Activated T-cell treated with anti-CD3 and anti-CD28 coated beads, Interleukin-2, amount 50 U/mL, for 1 hour (primary cell): ENCODE data around the gene OR9Q1.
"Not testable (repeated sequence)": the region's sequence is repeated elsewhere in the genome, so short reads cannot be mapped to it uniquely, and the experiment has no call there.

Source experiments
- DNase-seq: peaks from one replicate; pipeline ENCODE4 v3.0.0-alpha.2; 2020

The OR9Q1 gene

DNA sequence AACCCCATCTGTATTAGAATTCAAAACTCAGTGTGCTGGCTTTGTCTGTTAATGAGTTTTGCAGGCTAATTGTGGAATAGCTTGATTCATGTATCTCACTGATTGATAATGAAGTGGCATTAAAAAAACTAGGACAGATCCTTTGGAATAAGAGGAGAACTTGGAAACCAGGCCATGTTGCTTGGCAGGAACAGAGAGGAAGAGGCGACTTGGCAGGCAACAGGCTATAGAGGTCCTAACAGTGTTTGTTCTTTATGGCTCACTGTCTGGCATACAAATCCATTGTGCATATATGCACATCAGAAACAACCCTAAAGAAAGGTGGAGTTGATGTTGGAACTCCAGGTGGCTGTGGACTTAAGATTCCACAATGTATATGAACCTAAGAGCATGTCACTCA lies 119.1 kb downstream of the OR9Q1 start:
- DNase-seq, result no peak

DNA sequence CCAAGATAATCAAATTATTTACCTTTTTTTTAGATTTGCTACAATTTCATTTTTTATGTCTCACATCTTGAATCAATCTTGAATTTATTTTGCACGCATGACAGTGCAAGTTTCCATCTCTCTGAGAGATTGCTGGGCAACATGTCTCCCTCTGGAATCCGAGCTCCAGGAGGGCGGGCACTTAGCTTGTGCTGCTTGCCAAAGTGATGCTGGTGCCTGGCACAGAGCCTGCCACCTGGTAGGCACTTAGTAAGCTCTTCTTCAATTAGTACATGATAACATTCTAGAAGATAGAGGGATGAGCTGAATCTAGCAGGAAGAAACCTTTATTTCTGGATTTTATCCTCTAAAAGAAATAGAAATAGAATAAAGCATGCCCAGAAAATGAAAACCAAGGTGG lies 129.1 kb downstream of the OR9Q1 start:
- no peak for DNase-seq

DNA sequence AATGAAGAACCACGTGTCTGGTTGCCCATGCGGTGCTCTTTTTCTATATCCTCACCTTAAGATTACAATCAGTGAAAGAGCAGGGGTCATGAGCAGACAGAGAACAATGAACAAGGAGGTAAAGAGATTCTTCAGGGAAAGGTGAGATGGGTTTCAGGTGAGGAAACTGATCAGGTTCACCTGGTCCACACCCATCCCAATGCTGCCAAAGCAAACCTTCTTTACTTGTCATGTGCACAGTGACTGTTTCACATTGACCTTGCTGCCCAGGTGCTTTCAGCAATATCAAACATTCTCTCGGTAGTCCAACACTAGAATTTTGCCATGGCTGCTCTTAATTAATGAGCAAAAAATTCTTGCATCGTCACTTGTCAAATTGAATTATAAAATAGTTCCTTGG lies 140.7 kb downstream of the OR9Q1 start:
- DNase-seq, result no peak

DNA sequence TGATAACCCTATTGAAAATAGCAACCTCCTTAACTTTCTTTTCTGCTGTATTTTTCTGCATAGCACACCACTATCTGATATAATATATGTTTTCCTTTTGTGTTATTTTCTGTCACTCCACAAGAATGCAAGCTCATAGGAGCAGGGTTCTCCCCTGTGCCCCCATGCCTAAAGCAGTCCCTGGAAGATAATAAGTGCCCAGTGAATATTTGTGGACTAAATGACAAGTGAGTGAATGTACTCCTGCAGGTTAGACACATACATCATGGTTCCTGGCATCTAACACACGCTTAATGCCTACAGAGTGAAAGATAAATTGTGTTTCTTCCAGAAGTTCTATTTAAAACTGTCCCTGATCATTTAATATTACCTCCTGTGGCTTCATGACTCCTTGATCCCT lies 141.3 kb downstream of the OR9Q1 start:
- no peak for DNase-seq

DNA sequence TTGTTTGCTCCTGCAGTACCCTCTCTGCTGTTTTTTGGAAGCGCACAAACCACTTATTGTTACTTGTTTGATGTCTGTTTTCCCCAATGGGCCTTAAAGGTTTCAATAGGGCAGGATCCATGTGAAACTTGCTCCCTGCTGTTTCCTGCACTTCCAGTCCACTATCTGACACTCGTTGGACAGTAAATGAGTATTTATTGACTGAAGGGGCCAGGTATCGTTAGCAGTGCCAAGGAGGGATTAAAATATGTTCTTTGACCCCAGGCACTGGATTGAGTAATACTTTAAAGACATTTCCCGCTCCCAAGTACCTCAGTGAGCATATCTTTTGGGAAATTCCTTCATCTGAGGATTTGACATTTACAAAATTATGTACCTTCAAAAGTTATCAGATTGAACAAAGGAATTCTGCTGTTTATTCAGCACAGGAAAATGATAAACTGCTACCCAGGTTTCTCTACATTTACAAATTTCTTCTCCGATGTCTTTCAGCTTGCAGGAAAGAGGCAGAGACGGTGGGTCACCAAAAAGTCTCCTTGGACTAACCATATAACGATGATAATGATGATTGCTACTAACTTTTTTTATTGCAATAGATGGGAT lies 141.9 kb downstream of the OR9Q1 start:
- no peak for DNase-seq

DNA sequence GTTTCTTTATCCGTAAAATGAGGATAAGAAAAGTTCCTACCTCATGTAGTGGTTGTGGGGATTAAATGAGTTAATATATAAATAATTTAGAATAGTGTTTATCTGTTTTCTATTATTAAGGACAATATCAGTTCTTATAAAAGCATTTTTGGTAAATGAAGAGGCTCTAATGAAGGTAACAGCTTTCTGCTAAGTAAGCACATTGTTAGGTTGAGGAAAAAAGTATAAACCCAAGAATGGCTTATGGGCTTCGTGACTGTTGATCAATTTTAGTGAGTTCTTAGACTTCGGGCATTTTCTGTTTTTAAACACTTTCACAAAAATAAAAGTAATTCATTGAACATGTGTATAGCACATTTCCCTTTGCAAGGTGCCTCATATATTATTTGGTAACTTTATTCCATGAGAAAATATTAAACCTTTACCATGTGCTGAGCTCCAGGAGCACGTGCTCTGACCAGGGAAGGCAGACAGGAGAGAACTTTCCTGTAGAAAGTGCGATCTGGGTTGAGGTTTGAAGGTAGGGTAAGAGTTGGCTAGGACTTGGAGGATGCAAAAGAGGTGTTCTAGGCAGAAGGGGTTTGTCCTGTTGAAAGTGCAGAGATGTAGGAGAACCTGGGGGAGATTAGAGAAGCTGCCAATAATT lies 153.9 kb downstream of the OR9Q1 start:
- DNase-seq, result no peak

DNA sequence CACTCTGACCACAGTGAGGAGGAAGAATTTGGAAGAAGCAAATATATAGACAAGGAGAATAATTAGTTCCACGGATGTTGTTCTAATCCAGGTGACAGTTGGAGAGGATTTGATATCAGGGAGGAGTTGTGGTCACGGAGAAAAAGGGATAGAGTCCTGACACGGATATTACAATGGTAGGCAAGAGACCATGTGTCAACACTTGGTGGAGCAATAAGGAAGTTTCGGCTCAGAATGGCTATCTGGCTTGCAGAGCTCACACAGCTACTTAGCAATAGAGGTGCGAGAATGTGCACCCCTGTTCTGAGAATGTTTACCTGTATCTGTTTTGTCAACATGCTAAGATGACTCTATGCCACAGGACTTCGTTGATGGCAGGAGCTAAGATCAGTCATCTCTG lies 154.8 kb downstream of the OR9Q1 start:
- no peak for DNase-seq

DNA sequence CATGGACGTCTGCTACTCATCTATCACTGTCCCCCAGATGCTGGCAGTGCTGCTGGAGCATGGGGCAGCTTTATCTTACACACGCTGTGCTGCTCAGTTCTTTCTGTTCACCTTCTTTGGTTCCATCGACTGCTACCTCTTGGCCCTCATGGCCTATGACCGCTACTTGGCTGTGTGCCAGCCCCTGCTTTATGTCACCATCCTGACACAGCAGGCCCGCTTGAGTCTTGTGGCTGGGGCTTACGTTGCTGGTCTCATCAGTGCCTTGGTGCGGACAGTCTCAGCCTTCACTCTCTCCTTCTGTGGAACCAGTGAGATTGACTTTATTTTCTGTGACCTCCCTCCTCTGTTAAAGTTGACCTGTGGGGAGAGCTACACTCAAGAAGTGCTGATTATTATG lies 156.0 kb downstream of the OR9Q1 start:
- DNase-seq, result no peak

DNA sequence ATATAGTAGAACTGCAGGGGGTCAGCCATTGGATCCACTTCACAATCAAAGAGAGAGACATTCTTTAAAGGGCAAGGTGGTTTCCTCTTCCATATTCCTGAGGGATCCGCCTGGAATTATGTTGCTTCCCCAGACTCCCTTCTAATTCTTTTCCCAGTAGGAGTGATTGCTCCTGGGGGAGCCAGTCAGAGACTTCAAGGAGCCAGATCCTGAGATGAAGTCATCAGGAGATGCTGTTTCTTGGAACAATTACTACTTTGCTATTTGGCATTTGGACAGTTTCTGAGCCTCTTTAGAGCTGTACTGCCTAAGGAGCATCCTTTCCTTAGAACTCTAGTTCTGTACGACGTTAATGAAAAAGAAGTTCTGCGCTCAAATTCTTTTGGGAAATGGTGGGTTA lies 163.3 kb downstream of the OR9Q1 start:
- DNase-seq, result no peak

DNA sequence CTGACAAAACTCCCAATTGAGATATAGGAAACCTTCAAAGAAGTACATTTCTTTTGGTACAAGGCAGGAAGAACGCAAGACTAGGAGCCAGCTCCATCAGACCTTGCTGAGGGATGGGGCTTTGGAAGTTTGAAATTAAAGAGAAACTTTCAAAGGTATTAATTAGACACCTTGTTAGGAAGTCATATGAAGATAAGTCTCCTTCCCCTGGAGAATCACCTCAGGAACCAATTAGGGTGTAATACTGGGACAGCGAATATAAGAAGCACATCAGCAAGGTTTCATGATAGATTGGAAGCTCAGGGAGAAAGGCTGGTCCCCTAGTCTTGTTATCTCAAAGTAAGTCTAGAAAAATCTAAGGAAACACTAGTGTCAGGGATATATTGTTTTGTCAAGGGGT lies 165.1 kb downstream of the OR9Q1 start, which contains the start of gene OR9Q2:
Gene OR9Q2, plus strand, starts transcription at position 301 of the 400 bp plus-strand sequence. CDS start 1,421 bp downstream, outside the sequence.
- no peak for DNase-seq

DNA sequence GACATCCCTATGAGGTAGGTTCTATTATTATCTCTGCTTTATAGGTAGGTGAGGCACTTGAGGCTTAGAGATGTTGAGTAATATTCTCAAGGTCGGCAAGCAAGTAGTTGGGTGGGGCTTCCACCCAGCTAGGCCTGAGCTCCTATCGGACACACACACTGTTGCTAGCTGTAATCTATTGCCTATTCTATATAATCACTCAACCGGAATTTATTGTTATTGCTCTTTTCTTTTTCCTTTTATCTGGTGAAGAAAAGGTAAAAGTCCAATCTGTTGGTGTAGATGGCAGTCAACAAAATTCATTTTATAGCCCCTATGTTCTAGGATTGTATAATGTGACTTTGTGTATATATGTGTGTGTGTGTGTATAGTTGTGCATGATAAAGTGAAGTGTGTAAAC lies 168.5 kb downstream of the OR9Q1 start:
- no peak for DNase-seq

DNA sequence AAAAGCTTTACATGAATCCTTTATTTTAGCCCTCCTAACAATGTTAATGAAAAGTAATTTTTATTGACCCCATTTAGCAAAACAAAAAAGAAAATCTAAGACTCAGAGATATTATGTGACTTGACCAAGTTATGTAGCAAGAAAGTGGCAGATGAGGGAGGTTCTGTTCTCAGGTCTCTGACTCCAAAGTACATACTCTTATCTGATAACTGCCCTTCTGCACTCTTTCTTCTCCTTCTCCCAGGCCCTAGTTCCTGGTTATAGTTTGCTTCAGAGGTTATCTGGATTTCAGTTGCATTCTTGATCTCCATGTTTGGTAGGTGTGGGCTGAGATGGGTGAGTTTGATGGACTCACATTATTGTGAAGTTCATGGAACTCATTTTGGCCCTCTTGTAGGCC lies 169.7 kb downstream of the OR9Q1 start:
- DNase-seq, result no peak

DNA sequence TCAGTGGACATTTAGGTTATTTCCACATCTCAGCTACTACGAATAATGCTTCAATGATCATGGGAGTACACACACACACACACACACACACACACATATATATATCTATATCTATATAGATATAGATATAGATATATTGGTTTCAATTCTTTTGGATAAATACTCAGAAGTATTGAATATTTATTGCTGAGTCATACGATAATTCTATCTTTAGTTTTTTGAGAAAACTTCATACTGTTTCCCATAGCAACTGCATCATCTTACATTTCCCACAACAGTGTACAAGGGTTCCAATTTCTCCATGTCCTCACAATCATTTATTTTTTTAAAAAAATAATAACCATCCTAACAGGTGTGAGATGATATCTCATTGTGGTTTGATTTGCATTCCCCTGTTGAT lies 172.3 kb downstream of the OR9Q1 start:
- DNase-seq, result no peak

DNA sequence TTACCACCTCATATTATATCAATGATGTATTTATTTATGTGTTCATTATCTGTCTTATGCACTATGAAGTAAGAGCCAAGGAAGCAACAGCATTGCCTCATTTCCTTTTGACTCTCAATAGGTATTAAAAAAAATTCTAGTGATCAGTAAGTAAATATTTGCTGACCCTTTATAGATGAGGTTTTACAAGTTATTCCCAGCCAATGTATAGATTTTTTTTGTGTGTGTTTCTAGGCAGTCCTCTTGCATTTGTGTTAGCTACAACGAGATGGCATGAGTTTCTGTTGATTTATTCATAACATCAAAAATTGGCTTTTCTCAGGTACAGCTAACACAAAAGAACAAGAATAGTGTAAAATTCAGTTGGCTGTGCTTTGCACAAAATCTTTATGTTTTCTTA lies 175.6 kb downstream of the OR9Q1 start:
- no peak for DNase-seq

DNA sequence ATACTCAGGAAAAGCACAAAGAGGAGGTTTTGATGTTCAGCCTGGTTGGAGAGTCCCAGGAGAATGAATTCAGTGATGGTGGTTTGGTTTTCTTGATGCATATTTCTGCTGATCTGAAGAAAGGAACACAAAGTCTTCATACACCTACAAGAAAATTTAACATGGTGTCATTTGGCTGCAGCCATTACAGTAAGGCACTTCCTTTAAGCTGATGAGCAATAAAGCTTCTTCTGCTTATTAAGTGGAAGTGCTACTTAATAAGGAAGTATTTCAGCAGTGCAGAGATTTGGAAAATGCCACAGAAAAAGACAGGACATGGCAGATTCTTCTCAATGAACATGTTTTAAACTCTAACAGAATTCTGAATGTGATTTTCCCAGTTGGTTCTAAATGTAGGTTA lies 180.4 kb downstream of the OR9Q1 start, which contains the start of gene OR1S2:
Gene OR1S2, minus strand, starts transcription at position 101 of the 400 bp plus-strand sequence. Its CDS starts 0 bp downstream, at position 101.
- DNase-seq, result no peak

DNA sequence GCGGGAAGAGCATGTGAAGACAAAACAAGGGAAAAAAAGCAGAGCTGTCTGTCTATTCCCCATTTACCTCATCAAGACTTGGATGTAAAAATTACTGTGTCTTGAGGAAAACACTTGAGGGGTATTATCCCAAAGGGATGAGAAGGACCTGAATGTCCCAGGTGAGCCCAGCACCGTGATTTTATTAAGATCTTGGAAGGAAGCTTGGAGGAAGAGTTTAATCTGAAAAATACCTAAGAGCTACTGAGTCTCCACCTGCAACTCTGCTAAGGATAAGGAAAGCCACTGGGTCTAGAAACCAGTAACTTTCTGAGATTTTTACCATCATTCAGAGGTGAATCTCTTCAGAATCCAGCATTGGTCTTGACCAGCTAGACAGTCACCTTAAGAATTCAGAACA lies 188.7 kb downstream of the OR9Q1 start, which contains the start of gene OR1S1:
Gene OR1S1, plus strand, starts transcription at position 301 of the 400 bp plus-strand sequence.
- not testable (repeated sequence) for DNase-seq

DNA sequence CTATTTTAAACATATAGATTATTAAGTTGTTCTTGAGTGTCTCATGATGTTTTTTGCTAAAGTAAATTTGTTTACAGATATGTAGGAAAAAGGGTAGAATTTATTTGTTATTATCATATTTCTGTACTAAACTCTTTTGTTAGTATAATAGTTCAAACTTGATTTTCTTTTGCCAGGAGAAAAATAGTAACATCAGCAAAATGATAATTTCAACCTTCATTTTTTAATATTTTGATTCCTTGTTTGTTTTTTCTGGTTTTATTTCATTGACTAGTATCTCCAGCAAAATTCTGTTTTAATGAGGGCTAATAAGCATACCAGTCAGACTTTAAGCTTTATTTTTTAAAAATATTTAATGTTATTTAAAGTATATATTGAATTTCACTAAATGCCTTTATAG lies 192.8 kb downstream of the OR9Q1 start:
- DNase-seq, result no peak

DNA sequence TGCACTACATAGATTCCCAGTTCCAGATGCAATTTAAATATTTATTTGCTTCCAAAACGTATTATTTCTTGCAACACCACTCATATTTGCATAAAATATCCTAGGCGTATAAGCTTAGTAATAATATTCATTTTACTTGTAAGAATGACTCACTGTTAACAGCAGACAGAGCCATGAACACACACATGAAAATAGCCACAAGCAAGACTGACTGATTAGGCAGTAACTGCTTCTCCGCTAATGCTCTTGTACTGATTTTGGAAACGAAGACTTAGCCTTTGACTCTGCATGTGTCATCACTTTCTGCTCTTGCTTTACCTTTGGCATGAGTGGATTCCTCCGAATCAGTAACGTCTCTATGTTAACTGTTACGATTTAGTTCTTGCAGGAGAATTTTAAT lies 199.0 kb downstream of the OR9Q1 start:
- no peak for DNase-seq

DNA sequence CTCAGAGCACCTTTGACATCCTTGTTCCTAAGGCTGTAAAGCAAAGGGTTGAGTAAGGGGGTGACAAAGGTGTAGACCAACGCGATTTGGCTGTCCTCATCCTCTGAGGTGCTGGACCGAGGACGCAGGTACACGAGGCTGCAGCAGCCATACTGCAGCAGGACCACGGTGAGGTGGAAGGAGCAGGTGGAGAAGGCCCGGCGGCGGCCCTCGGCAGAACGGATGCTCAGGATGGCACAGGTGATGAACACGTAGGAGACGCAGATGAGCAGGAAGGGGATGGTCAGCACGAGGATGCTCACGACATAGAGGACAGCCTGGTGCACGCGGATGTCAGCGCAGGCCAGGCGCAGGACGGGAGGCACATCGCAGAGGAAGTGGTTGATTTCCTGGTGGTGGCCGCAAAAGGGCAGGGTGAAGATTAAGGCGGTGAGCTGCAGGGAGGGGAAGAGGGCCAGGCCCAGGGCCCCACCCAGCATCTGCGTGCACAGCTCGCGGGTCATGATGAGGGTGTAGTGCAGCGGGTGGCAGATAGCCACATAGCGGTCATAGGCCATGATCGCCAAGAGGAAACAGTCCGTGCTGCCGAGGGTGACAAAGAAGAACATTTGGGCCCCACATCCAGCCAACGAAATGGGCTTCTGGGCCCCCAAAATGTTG lies 204.4 kb downstream of the OR9Q1 start:
- DNase-seq, result no peak
